Measurements from ENCODE around the gene NFYA.
"Not testable (repeated sequence)": the region's sequence is repeated elsewhere in the genome, so short reads cannot be mapped to it uniquely, and the experiment has no call there.

NFYA gene

DNA sequence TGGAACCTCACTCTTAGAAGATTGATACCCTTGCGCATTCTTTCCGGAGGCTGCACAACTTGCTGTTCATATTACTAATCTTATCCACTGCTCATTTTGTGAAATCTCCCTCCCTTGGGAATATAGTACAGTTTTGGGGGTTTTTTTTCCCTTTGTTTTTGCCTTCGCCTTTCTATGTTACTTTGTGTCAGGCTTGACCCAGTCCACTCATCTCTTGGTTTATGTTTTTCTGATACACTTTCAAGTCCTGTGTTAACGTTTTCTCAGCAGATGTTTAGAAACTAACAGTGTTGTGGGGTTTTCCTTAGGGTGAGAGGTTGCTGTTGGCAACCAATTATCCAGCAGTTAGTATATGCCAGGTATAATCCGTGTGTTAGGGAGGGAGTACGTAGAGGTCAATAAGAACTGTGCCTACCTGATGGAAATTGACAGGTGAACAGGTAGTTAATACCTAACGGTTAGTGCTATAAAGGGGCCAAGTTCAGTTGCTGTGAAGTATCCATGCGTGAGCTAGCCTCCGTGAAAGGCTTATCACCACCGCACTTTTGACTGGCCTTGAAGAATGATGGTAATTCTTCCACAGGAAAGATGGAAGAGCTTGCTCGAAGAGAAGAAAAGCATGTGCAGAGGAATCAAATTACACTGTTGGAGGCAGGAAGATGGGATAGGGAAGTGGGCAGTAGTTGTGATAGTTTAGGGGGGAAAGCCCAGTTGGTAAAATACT is 1.4 kb downstream of the NFYA start:
- DNase-seq (ENCODE audit: low read depth): no peak

DNA sequence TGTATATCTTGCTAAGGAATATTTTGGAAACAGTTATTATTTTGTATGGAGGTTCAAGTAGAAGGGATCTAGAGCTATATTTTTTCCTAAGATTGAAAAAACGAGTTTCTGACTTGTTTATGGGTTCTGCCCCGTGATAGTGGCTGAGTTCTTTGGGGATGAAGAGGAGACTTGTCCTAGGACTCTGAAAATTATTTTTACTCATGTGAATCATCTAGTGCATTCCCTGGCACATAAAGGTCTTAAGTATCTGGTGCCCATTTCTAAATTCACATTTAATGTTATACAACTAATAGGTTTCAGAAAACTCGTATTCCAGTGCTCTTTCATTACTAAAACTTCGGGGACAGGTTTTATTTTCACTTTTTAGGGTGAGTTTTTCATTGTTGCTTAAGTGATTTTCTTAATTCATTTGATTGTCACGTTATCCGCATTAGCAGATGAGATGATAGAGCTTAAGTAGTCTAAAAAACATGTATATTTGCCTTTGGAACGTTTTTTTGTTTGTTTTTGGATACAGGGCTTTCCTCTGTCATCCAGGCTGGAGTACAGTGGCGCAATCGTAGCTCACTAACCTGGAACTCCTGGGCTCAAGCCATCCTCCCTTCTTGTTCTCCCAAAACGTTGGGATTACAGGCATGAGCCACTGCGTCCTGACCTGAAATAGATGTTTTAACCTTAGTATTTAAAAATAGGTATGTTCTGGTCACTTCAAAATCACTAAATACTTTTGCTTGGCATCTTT is 2.1 kb downstream of the NFYA start:
- DNase-seq (ENCODE audit: low read depth): no peak

DNA sequence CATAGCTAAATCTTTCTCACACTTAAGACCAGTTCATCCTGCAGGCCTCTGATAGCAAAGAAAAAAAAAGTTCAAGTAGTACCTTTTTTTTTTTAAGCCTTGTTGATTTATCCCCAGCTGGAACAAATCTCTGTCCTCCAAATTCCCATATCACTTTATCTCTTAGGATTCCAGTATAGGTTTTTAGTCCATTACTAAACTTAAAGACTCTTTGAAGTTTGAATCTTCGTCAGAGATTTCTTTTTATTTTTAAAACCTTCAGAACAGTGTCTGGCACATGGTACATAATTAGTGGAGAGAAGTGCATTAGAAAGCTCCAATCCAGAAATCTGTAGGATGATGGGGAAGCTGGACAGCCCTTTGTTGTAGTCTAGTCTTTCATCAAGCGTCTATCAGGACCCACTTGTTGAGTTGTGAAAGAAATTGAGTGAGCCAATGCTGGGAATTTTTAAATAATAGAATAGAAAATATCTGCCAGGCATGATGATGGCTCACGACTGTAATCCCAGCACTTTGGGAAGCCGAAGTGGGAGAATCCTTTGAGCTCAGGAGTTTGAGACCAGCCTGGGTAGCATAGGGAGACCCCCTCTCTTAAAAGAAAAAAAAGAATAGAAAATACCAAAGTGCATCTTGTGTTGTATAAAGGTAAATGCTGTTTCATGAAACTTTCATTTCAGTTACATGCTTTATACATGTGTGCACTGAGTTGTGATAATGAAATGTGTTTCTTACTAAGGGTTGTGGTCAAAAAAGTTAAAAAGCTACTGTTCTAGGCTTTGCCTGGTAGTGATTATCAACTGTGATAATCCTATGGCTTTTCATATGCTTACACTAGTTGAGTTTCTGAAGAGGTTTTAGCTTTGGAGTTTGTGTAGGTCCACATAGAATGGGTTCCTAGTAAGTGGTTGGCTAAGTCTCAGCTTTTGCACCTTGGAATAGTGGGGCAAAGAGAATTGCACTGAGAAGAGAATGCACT is 3.2 kb downstream of the NFYA start:
- DNase-seq (ENCODE audit: low read depth): no peak

DNA sequence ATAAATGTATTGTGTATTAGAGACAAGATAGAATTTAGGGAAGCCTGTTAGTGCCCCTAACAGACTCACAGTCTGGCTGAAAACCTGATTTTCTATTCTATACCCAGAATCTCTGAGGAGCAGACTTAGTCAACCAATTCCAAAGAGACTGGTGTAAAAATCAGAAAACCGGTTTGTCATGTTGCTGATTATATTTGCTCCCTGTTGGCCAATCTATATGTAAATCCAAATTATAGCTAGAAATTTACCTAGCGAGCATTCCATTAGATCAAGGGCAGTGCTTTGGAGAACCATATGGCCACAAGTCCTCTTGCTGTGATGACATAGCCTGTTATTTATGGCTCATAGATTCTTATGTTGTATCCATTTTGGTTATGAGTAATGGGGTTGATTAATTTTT is 4.8 kb downstream of the NFYA start:
- no peak for DNase-seq (ENCODE audit: low read depth)

DNA sequence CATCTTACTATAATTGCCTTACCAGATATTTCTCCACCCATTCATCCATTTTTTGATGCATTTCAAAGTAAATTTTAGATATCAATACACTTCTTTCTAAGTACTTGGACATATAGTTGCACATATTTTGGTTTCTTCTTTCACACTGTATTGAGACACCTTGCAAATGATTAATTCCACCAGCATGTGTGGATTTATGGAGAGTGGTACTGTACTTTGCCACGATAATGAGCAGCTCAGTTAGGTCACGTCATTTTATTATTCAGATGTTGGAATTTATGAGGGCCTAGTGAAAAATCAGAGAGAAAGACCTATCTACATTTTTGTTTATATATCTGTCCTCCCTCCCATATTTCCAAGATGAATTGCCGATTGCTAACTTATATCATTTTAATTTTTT is 5.3 kb downstream of the NFYA start:
- DNase-seq (ENCODE audit: low read depth): no peak

DNA sequence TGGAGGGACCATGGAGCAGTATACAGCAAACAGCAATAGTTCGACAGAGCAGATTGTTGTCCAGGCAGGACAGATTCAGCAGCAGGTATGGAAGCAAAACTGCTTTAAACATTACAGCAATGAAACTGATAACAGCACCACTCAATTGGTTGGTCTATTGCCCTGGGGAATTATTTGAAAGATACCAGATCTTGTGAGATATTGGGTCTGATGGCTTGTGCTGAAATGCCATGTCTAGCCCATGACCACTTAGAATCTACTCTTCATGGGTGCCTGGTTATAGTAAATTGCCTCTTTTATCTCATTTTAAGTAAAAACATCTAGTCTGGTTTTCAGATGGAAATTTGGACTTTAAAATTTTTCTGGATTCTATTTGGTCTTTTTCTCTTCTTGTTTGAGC is 6.3 kb downstream of the NFYA start:
- no peak for DNase-seq (ENCODE audit: low read depth)

DNA sequence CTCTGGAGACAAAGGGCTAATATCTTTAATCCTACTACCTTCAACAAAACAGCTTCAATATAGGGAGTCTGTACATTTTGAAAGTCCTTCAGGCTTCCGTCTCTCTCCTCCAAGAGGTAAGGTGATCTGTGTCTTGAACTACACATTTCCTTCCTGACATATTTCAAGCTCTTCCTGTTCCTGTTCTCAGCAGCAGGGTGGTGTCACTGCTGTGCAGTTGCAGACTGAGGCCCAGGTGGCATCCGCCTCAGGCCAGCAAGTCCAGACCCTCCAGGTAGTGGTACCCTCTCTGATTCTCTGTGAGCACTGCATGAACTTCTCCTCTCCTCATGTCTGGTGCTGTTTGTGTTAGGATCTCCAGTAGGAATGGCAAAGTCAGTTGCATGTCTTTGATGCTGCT is 7.8 kb downstream of the NFYA start:
- DNase-seq (ENCODE audit: low read depth): no peak

DNA sequence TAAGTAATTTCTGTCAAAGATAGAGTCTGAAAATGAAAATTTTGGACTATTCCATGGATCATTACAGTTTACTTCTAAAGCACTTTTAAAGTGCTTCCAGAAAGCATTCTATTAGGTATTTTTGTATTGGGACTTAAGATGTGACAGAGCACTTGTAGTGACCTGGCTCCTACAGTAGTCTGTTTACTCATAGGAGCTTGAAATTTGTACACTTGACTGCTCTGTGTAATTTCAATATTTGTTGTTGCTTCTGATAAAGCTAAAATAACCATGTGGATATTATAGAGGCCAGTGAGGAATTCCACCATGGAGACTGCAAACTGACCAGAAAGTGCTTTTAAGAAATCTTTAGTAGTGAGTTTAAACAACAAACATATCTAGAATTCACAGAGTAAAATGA is 10.3 kb downstream of the NFYA start:
- no peak for DNase-seq (ENCODE audit: low read depth)

DNA sequence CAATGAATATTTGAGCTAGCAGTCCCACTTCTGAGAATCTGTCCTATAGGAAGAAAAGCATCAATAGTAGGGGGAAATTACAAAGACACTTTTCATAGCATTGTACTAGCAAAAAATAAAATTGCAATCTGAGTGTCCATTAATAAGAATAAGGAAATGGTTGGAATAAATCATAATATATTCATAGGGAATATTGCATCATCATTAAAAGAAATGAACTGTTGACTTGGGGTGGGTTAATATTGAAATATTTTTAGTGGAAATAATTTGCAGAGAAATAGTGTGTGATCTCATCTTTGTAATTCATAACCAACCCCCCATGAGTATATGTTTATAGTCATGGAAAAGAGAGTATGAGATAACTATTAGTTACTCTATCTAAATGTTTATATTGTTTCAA is 12.4 kb downstream of the NFYA start:
- DNase-seq (ENCODE audit: low read depth): no peak

DNA sequence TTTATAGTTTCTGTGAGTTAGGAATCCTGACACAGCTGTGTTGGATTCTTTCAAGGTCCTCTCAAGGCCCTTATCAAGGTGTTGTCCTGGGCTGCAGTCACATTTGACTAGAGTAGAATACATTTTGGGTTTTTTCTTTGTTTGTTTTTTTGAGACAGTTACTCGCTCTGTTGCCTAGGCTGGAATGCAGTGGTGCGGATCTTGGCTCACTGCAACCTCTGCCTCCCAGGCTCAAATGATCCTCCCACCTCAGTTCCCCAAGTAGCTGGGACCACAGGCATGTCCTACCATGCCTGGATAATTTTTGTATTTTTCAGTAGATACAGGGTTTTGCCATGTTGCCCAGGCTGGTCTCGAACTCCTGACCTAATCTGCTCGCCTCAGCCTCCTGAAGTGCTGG is 15.7 kb downstream of the NFYA start:
- no peak for DNase-seq (ENCODE audit: low read depth)

DNA sequence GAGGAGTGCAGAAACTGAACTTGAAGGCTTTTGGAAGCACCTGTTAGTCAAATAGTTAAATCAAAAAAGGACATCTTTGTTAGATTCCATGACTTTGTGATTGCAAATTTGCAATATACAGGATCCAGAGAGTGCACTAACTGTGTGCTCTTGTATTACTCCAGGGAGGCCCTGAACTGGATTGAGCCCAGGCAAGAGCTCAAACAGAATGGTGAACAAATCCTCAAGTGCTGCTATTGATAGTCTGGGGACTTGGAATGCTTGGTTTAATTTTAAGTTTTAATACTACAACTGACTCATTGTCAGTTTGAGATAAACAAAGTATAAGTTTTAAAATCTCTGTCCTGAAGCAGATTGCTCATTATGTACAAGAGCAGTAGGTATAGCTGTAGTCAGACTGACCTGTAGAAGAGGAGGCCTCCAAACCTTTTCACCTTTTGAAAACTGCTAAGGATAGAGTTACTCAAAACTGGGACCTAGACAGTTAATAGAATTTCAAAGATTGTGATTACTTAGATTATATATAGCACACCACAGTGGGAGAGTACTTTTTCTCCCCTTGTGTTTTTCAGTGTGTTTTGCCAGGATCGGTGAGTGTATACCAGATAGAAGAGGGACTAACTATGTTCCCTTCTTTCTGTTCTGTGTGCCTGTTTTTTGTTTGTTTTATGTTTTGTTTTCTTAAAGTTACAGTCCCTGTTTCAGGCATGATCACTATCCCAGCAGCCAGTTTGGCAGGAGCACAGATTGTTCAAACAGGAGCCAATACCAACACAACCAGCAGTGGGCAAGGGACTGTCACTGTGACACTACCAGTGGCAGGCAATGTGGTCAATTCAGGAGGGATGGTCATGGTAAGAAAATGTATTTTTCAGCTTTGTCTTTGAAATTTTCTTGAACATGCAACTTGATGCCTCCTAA is 18.3 kb downstream of the NFYA start:
- no peak for DNase-seq (ENCODE audit: low read depth)

DNA sequence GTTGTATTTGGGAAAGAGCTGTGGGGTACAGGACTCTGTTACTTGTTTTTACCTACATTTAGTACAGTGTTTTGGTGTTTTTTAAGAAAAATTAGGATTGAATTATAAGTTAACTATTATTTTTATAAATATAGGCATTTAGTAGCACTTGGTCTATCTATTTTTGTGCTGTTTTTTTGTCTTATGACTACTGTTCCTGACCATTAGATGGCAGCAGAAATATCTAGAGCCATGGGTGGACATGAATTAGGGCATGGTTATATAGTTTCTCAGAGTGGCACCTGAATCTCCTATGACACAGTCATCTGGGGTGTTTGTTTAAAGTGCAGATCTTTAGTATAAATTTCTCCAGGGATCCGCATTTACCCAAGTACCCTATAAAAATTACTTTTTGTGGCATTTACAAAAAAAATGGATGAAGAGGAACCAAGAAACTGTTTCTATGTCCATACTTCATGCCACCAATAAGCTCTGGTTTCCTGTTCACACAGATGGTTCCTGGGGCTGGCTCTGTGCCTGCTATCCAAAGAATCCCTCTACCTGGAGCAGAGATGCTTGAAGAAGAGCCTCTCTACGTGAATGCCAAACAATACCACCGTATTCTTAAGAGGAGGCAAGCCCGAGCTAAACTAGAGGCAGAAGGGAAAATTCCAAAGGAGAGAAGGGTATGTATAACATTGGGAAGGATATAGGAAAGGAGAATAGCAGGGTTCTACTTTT is 19.8 kb downstream of the NFYA start:
- no peak for DNase-seq (ENCODE audit: low read depth)

DNA sequence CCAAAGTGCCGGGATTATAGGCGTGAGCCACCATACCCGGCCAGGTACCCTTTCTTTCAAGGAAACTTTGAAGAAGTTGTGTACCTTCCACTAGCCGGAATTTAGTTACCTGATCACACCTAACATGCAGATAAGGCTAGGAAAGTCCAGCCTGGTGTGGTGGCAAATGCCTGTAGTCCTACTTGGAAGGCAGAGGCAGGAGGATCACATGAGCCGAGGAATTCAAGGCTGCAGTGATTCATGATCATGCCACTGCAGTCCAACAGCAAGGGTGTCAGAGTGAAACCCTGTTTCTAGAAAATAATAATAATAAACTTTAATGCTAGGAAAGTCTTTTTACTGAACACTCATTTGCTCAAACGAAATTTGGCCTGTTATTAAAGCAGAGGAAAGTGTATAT is 21.0 kb downstream of the NFYA start:
- DNase-seq (ENCODE audit: low read depth): no peak

DNA sequence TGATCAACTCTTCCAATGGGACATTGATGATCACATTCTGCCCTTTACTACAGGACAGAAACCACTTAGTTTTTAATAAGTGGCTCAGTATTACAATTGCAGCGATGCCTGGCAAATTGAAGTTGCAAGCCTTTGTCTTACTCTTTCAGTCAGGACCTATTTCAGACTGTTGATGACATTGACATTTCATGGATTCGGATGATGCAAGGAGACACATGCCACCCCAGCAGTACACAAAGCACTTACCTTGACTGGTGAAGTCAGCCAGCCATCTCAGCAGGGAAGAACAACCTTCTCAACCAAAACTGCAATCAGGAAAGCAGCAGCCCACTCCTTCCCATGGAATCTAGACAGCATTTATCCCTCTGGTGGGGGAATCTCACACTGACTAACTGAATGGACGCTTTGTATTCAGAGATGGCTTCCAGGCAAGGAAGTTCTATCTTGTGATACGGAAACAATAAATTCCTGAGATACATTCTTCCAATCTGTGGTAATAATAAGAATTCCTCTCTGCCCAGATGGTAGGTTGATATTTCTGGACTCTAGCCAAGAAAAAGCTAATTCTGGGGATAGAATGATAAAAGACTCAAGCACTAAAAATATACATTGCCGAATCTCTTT is 24.8 kb downstream of the NFYA start:
- no peak for DNase-seq (ENCODE audit: low read depth)

DNA sequence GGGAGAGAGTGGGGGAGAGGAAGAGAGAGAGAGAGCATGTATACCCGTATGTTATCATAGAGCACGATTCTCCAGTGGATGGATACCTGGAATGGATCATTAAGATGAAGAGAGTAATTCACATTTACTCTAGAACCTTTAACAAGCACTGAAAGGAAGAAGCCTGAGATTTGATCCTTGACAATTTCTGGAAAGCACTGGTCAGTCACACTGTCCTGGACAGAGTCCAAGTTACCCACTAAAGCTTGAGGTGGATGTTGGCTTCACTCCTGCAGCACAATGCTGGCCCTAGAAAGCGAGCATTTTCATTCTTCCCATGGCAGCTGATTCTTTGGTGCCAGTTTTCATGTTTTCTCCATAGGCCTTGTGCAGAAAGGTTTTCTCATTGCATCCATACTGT is 25.6 kb downstream of the NFYA start:
- no peak for DNase-seq (ENCODE audit: low read depth)

DNA sequence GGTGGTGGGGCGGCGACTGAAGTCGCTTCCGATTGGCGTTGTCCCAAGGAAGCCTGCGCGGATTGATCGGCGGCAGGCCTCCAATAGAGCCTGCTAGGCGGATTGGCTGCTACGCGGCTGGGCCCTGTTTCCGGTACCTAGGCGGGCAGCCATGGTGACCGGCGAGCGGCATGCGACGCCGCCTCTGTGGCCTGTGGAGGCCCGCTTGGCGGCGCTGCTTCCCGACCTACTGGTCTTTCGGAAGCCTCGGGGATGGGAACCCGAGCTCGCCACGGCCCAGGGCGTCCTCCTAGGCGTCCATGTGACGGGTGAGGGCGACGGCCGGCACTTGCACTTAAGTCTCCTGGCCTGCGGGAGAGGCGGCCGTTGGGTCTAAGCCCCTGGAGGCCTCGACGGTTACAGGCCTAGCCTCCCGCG is 28.1 kb downstream of the NFYA start:
- no peak for DNase-seq (ENCODE audit: low read depth)

DNA sequence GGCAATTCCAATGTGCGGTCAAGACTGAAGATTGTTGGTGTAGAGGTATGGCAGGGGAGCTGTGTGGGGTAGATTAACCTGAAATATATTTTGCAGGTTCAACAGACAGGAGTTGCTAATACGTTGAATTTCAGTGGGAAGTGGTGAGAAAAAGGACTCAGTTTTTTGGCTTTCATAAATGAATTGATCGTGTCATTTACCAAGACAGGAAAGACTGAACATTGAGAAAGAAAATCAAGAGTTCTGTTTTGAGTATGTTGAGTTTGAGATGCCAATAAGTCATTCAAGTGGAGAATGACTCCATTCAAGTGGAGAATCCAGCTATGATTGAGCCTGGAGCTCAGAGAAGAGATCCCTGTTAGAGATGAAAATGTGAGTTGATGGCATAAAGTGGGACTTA is 31.1 kb downstream of the NFYA start:
- DNase-seq (ENCODE audit: low read depth): no peak

DNA sequence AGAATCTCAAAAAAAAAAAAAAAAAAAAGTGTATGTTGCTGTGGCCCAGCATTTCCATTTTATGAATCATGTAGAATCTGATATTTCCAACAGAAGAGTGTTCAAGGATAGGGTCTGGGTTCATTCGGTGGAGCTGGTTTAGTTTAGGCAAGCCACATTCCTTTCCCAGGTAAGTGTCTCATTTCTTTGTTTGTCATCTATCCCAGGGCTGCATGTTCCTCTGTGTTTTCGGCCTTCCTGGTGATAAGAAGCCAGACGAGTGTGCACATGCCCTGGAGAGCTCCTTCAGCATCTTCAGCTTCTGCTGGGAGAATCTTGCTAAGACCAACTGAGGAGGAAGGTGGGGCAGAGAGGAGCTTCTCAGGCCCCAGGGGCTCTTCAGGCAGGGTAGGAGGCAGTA is 38.2 kb downstream of the NFYA start:
- no peak for DNase-seq (ENCODE audit: low read depth)

DNA sequence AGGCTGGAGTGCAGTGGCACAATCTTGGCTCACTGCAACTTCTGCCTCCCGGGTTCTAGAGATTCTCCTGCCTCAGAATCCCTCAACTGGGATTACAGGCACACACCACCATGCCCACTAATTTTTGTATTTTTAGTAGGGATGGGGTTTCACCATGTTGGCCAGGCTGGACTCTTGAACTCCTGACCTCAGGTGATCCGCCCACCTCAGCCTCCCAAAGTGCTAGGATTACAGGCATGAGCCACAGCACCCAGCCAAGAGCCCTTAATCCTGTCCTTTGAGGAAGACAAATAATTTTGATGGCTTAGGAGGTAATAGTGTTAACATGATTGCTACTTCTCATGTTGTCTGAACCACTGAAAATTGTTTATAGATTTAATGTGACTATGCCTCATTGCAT is 42.3 kb downstream of the NFYA start:
- DNase-seq (ENCODE audit: low read depth): not testable (repeated sequence)

DNA sequence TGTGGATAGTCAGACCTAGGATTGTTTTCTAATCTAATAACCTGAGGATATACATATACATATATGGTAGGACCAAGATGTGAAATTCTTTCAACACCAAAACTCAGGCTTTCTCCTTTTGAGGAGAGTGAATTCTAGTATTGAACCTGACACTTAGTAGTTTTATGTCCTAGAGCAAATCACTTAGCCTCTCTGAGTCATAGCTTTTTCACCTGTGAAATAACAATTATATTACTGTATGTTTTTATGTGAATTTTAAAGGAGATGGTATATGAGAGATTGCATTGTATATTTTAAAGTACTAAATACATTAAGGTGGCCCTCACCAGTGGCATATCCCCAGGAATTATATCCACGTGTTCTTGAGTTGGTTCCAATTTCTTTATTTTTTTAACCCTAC is 46.7 kb downstream of the NFYA start:
- no peak for DNase-seq (ENCODE audit: low read depth)

DNA sequence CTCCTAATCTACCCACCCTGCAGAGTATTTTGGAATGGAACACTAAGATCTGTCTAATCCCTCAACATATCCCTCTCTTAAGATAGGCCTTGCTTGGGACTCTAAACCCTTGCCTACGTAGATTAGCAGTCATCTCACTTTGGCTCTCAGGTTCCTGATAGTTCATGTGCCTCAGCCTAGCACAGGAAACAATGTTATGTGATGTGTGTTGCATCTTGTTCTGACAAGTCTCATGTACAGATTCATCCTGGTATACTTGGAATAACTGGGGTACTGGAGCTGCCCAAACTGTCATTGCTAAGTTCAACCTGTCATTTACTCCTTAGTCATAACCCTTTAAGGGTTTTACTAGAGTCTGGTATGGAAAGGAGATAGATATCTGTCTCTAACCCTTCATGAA is 47.3 kb downstream of the NFYA start:
- DNase-seq (ENCODE audit: low read depth): no peak

Measured in GM04503 (cell line).